Measurements from ENCODE around the gene EREG.

DNA sequence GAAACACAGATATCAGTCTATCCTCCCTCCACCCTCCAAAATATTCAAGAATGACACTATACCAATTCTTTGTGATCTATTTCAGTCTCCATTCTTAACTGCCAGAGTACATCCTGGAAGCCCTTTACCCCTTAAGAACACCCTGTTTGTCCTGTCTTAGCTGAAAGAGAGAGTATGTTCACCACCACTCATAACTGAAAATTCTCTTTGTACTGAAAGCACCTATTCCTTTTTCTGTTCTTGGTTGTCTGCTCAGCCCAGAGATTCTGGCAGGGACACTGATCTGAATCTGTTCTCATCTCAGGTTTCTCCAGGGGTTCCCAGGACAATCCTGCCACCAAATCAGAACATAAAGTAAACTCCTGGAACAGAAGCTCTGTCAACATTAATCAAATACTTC, 25.4 kb upstream of the EREG start:
- TF ChIP-seq, protein P1, sequence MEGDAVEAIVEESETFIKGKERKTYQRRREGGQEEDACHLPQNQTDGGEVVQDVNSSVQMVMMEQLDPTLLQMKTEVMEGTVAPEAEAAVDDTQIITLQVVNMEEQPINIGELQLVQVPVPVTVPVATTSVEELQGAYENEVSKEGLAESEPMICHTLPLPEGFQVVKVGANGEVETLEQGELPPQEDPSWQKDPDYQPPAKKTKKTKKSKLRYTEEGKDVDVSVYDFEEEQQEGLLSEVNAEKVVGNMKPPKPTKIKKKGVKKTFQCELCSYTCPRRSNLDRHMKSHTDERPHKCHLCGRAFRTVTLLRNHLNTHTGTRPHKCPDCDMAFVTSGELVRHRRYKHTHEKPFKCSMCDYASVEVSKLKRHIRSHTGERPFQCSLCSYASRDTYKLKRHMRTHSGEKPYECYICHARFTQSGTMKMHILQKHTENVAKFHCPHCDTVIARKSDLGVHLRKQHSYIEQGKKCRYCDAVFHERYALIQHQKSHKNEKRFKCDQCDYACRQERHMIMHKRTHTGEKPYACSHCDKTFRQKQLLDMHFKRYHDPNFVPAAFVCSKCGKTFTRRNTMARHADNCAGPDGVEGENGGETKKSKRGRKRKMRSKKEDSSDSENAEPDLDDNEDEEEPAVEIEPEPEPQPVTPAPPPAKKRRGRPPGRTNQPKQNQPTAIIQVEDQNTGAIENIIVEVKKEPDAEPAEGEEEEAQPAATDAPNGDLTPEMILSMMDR (IDR thresholded peaks at IDR 0.05), result no peak
- no peak for TF ChIP-seq POLR2A (IDR thresholded peaks at IDR 0.05)
